ENCODE results near the gene IFT122. TPM values are rescaled to one million over a fixed set of nuclear protein-coding genes. Genes with fewer than 3 reads are reported as not detected.
A peak's percentile ranks its signal among the peaks of the same experiment; 100 is the strongest.
"Not testable (repeated sequence)": the region's sequence is repeated elsewhere in the genome, so short reads cannot be mapped to it uniquely, and the experiment has no call there.

IFT122 gene
- polyA plus RNA-seq, 3 donors = 57.1 to 61.8 (median 59.1) TPM

- DNase-seq = no peak
These were observed 93.4 kb downstream of the IFT122 start for GRCh38 chr3:129533406-129533805.

- peak; percentile 43 for DNase-seq
These were observed 94.5 kb downstream of the IFT122 start for GRCh38 chr3:129534428-129535027.

GRCh38 chr3:129535075-129535474, 95.1 kb downstream of the IFT122 start:
- DNase-seq = no peak

GRCh38 chr3:129536374-129536667, 96.3 kb downstream of the IFT122 start:
- DNase-seq = no peak

GRCh38 chr3:129536804-129537203, 96.8 kb downstream of the IFT122 start:
- no peak for DNase-seq

- DNase-seq = no peak
These were observed 99.2 kb downstream of the IFT122 start for GRCh38 chr3:129539206-129539605.

GRCh38 chr3:129540776-129541516, 100.9 kb downstream of the IFT122 start:
- no peak for DNase-seq

- no peak for DNase-seq
These were observed 102.7 kb downstream of the IFT122 start for GRCh38 chr3:129542747-129543146.

- DNase-seq = no peak
These were observed 103.2 kb downstream of the IFT122 start, which contains the start of gene H1-8 for GRCh38 chr3:129543156-129543790. TSS of gene H1-8 (plus strand) at chr3:129543175. CDS start at chr3:129543219, 44 bp downstream.

- DNase-seq = no peak
These were observed 104.0 kb downstream of the IFT122 start for GRCh38 chr3:129543999-129544398.

- not testable (repeated sequence) for DNase-seq
These were observed 105.9 kb downstream of the IFT122 start for GRCh38 chr3:129545951-129546350.

- no peak for DNase-seq
These were observed 107.2 kb downstream of the IFT122 start for GRCh38 chr3:129547241-129547640.

- DNase-seq = no peak
These were observed 108.3 kb downstream of the IFT122 start for GRCh38 chr3:129548104-129548965.

GRCh38 chr3:129549006-129549800, 109.2 kb downstream of the IFT122 start:
- no peak for DNase-seq

- no peak for DNase-seq
These were observed 109.8 kb downstream of the IFT122 start for GRCh38 chr3:129549805-129550204.

GRCh38 chr3:129552287-129553050, 112.4 kb downstream of the IFT122 start:
- DNase-seq = no peak

- DNase-seq = no peak
These were observed 113.1 kb downstream of the IFT122 start for GRCh38 chr3:129553171-129553570.

GRCh38 chr3:129553719-129554118, 113.7 kb downstream of the IFT122 start:
- no peak for DNase-seq

GRCh38 chr3:129554356-129555152, 114.5 kb downstream of the IFT122 start:
- no peak for DNase-seq

GRCh38 chr3:129555153-129555550, 115.1 kb downstream of the IFT122 start:
- no peak for DNase-seq
